Brain microvascular endothelial cell (primary cell): Measurements from ENCODE around the gene PVALEF.

ENCODE experiments used
- DNase-seq: peaks from one replicate; pipeline ENCODE4 v3.0.0-alpha.2; 2020
- H3K27ac ChIP-seq: fragments of 250-450 bp; sonication (Bioruptor Pico); 2 replicates; pipeline ENCODE4 v1.5.1; 2020; ENCODE audit warnings: mild to moderate bottlenecking, moderate library complexity
- H3K27me3 ChIP-seq: fragments of 250-450 bp; sonication (Bioruptor Pico); replicated peaks from 2 replicates; pipeline ENCODE4 v1.5.1; 2020; ENCODE audit warnings: mild to moderate bottlenecking
- H3K36me3 ChIP-seq: fragments of 250-450 bp; sonication (Bioruptor Pico); replicated peaks from 2 replicates; pipeline ENCODE4 v1.5.1; 2020; ENCODE audit warnings: mild to moderate bottlenecking
- H3K4me3 ChIP-seq: 2 replicates; pipeline ENCODE4 v1.5.1; 2011; ENCODE audit warnings: low read depth, mild to moderate bottlenecking, control low read depth, low read length, moderate library complexity
- CTCF ChIP-seq: IDR thresholded peaks from 2 replicates; pipeline ENCODE4 v1.5.1; 2011; ENCODE audit warnings: low read depth, mild to moderate bottlenecking, moderate library complexity, low read length, control low read depth, inconsistent platforms; ENCODE audit errors: missing control alignments
- in situ Hi-C: cut with HindIII; loops from 2 replicates; pipeline ENCODE4 v1.10.0; 2017; ENCODE audit warnings: low sequenced_read_pairs, low pct_ligation_motif_present

Gene PVALEF

GRCh38 chr17:81157848-81158687, 7.2 kb upstream of the PVALEF start:
- H3K27ac ChIP-seq, result no peak overlapping the region
- H3K4me3 ChIP-seq, result no peak overlapping the region
- no peak for DNase-seq
- no peaks in the 10 kb centered on the region for H3K36me3 ChIP-seq
- no peak for TF ChIP-seq CTCF
- in situ Hi-C loops, result no loop called here
- no peaks in the 10 kb centered on the region for H3K27me3 ChIP-seq

GRCh38 chr17:81158688-81159590, 6.4 kb upstream of the PVALEF start:
- no peak overlapping the region for H3K4me3 ChIP-seq
- H3K27me3 ChIP-seq, result no peaks in the 10 kb centered on the region
- no peak overlapping the region for H3K27ac ChIP-seq
- in situ Hi-C loops, result no loop called here
- TF ChIP-seq CTCF, result no peak
- DNase-seq, result no peak
- H3K36me3 ChIP-seq, result no peaks in the 10 kb centered on the region

- Histone ChIP-seq H3K27ac (no peak overlapping the region), H3K4me3 (no peak overlapping the region), H3K36me3 (no peaks in the 10 kb centered on the region), H3K27me3 (no peaks in the 10 kb centered on the region)
- no peak for DNase-seq
- in situ Hi-C loops, result no loop called here
- no peak for TF ChIP-seq CTCF
Observed at GRCh38 chr17:81159611-81160265, 5.6 kb upstream of the PVALEF start.

- in situ Hi-C loops, result no loop called here
- no peaks in the 10 kb centered on the region for H3K27me3 ChIP-seq
- no peak for TF ChIP-seq CTCF
- no peaks in the 10 kb centered on the region for H3K36me3 ChIP-seq
- H3K27ac ChIP-seq, result no peak overlapping the region
- H3K4me3 ChIP-seq, result no peak overlapping the region
- no peak for DNase-seq
Observed at GRCh38 chr17:81160306-81160705, 5.0 kb upstream of the PVALEF start.

GRCh38 chr17:81160747-81161453, 4.4 kb upstream of the PVALEF start:
- in situ Hi-C loops, result no loop called here
- no peak for DNase-seq
- TF ChIP-seq CTCF, result no peak
- no peak overlapping the region for H3K27ac ChIP-seq
- no peak overlapping the region for H3K4me3 ChIP-seq
- H3K27me3 ChIP-seq, result peaks cover 5% of the 10 kb centered on the region
- H3K36me3 ChIP-seq, result no peaks in the 10 kb centered on the region
